ENCODE measurements around the gene UNC79.

UNC79 gene

DNA sequence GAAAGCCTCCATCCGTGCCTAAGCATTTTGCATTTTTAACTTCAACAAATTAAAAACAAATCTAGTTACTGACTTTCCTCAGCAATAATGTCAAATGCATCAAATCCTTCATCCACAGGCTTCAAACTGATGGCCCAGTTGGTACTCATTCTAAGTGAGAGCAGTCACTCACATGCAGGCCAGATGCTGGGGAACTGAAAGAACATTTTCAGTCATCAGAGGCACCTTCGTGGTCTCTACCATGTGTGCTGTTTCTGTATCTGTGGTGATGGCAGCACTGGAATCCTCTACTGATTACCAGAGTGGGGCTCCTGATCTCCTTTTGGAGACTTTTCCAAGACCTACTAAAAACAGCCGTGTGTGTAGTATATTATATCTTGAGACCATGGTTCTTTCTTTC is 212.4 kb downstream of the UNC79 start:
- intact Hi-C loops (cut with DNase I), result no loop called here
- DNase-seq, result no peak

GRCh38 chr14:93643676-93644075 is 212.9 kb downstream of the UNC79 start:
- intact Hi-C loops (cut with DNase I), result no loop called here
- no peak for DNase-seq

DNA sequence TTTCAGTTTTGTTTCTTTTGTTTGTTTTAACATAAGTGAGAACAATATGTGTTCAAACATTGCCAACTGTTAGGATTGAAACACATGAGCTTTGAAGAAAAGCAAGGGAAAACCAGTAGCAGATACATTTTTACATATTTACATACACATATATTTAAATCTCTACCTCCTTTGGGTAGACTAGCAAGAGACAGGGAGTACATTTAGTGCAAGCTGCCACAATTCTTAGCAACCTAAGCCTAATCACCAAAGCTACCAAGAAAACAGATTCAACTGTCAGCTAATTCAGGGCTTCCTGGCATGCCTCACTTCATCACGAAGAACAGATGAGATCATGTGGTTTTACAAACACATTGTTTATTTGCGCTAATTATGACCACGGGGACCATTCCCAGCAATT is 214.5 kb downstream of the UNC79 start:
- DNase-seq, result no peak
- intact Hi-C loops (cut with DNase I), result no loop called here

GRCh38 chr14:93648440-93649168 is 217.9 kb downstream of the UNC79 start:
- intact Hi-C loops (cut with DNase I), result no loop called here
- no peak for DNase-seq

- DNase-seq, result no peak
- intact Hi-C loops (cut with DNase I), result loop anchor here (2.0 kb wide), 1 partner anchor 136 kb away; no protein-coding TSS in a partner anchor
These were observed 223.9 kb downstream of the UNC79 start for GRCh38 chr14:93654599-93654998.

GRCh38 chr14:93655078-93655750 is 224.5 kb downstream of the UNC79 start:
- intact Hi-C loops (cut with DNase I), result loop anchor here (2.0 to 5.0 kb wide), 2 partner anchors 136 to 237 kb away; no protein-coding TSS in a partner anchor

DNA sequence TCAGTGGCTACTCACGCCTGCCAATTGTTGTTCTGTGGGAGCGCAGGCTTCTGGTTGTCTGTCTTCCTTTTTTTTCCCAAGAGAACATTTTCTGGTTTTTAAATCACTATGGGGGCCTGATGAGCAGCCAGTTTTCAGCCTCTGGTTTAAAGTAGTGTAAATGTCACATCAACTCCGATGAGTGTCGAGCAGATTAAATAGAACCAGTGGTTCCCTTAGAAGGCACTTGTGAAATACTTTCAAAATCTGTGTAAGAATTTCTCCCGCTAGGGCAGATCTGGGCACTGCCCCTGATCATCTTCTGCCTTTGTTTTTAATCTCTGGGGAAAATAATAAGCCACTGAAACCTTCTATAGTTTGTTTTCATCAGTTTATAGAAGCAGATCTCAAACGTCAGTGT is 227.1 kb downstream of the UNC79 start:
- intact Hi-C loops (cut with DNase I), result loop anchor here (5.0 kb wide), 1 partner anchor 234 kb away; no protein-coding TSS in a partner anchor
- DNase-seq, result peak in 3 of 42 donors; percentile 5 to 16 (median 15)

More at GRCh38 chr14:93655078-93655750, 224.5 kb downstream of the UNC79 start:
- DNase-seq, result peak in 27 of 42 donors; percentile 10 to 86 (median 57)

GRCh38 chr14:93663317-93663716 is 232.6 kb downstream of the UNC79 start:
- no peak for DNase-seq
- intact Hi-C loops (cut with DNase I), result no loop called here

- DNase-seq, result no peak
- intact Hi-C loops (cut with DNase I), result no loop called here
These were observed 234.4 kb downstream of the UNC79 start for GRCh38 chr14:93665169-93665568.

DNA sequence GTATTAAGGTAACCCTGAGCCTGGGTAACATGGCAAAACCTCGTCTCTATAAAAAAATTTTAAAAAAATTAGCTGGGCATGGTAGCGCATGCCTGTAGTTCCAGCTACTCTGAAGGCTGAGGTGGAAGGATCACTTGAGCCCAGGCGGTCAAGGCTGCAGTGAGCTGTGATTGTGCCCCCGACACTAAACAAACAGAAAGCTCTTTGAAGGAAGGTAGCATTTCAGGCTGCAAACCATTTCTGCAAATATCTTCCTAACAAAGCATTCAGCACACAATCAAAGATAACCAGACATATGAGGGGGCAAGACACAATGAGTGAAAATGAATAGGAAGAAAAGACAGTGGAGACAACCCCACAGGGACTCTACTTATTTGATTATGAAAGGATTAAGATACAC is 238.9 kb downstream of the UNC79 start:
- no peak for DNase-seq
- intact Hi-C loops (cut with DNase I), result no loop called here

GRCh38 chr14:93674343-93674742 is 243.6 kb downstream of the UNC79 start:
- intact Hi-C loops (cut with DNase I), result no loop called here
- DNase-seq, result no peak

DNA sequence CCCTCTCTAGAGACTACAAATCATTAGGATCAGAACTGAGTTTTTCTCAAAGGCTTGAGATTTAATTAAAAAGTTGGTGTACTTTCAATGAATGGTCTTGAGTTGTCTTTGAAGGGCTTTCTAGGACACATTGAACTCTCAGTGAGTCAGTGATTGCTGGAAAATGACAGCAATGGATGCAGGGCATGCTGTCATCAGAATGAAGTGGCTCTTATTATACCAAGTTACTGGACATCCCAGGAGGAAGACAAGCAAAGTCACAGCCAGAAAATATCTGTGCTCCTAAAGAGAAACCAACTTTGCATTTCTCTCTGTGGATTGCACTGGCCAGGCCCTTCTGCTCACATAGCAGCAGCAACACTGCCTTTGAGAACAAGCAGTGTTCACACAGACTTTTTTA is 244.9 kb downstream of the UNC79 start:
- intact Hi-C loops (cut with DNase I), result no loop called here

DNA sequence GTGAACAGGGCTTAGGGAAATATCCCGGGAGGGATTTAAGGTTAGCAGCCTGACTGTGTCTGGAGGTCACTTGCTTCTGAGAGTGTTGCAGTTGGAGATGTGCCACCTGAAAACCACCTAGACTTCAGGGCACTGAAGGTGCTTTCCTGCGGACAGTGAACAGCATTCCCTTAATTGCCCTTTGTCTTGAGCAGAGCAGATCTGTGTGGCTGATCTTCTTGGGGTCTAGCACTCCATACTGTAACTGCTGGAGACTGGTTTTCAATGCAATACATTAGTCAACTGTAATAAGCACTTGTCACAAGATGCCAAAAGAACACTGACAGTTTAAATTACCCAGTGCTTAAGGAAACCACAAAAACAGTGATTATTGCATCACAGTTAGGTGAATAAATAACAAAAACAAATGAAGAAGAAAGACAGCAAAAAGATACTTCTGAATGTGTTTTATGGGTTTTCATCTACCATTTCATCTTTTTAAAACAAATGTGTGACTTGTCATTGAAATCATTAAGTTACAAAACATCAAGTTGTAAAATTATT is 245.7 kb downstream of the UNC79 start:
- no peak for DNase-seq
- intact Hi-C loops (cut with DNase I), result no loop called here

More for the DNA sequence above, 244.9 kb downstream of the UNC79 start:
- no peak for DNase-seq

GRCh38 chr14:93682459-93682858 is 251.7 kb downstream of the UNC79 start:
- DNase-seq, result no peak
- intact Hi-C loops (cut with DNase I), result no loop called here

- no peak for DNase-seq
- intact Hi-C loops (cut with DNase I), result no loop called here
These were observed 252.5 kb downstream of the UNC79 start for GRCh38 chr14:93683226-93683625.

GRCh38 chr14:93685121-93685895 is 254.6 kb downstream of the UNC79 start:
- intact Hi-C loops (cut with DNase I), result no loop called here
- DNase-seq, result no peak

- intact Hi-C loops (cut with DNase I), result no loop called here
- no peak for DNase-seq
These were observed 255.5 kb downstream of the UNC79 start for GRCh38 chr14:93686268-93686667.

- intact Hi-C loops (cut with DNase I), result no loop called here
- no peak for DNase-seq
These were observed 257.5 kb downstream of the UNC79 start for GRCh38 chr14:93688239-93688666.

DNA sequence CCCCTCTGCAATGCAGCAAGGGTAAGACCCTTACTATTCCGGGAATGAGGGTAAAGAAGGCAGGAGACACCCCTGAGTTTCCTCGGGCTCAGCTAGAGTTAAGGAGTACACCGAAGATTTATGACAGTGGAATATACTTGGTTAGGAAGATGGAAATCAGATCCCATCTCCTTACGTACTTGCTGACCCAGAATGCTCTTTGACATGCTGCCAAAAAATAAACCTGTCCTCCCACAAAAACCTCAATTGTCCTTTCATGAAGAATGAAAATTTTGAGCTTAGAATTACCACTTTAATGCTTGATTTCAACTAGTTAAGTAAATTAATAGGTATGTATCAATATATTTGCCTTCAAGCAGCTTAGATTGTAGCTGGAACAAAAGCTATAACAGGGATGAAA is 258.1 kb downstream of the UNC79 start:
- intact Hi-C loops (cut with DNase I), result no loop called here
- DNase-seq, result no peak

- no peak for DNase-seq
- intact Hi-C loops (cut with DNase I), result no loop called here
These were observed 259.4 kb downstream of the UNC79 start for GRCh38 chr14:93690146-93690545.
